Tibial nerve (tissue), 3 donors: ENCODE measurements around the gene SMC1B.

Source experiments
- POLR2A ChIP-seq, 2 donors: fragments of 450-650 bp; IDR thresholded peaks; one replicate each; pipeline ENCODE4 v1.6.1; 2017; ENCODE audit warnings: antibody characterized with exemption in 2 of 2, mild to moderate bottlenecking in 2 of 2, moderate library complexity in 2 of 2
- TF ChIP-seq, protein P1 (sequence below), 5 experiments: fragments of 200-600 bp in 3 of 5; fragments of 450-650 bp in 2 of 5; sonication (generic) in 3 of 5; IDR thresholded peaks; one replicate each; pipeline ENCODE4 v1.5.1; 2016 to 2019; ENCODE audit warnings: antibody characterized with exemption in 5 of 5, mild to moderate bottlenecking in 3 of 5, moderate library complexity in 2 of 5

DNA sequence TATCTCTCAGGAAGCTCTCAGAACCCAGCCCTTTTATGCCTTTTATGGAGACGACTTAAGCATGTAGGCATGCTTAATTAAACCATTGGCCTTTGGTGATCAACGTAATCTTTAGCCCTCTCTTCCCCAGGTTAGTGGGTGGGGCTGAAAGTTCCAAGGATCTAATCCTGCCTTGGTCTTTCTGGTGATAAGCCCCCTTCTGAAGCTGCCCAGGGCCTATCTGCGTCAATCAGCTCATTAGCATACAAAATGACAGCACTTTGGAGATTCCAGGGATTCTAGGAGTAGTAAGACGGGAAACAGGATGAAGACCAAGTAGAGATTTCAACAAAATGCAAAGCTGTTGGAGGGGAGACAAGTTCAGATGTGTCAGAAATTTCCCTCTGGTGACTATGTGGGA, 100.5 kb downstream of the SMC1B start:
- TF ChIP-seq, protein P1, sequence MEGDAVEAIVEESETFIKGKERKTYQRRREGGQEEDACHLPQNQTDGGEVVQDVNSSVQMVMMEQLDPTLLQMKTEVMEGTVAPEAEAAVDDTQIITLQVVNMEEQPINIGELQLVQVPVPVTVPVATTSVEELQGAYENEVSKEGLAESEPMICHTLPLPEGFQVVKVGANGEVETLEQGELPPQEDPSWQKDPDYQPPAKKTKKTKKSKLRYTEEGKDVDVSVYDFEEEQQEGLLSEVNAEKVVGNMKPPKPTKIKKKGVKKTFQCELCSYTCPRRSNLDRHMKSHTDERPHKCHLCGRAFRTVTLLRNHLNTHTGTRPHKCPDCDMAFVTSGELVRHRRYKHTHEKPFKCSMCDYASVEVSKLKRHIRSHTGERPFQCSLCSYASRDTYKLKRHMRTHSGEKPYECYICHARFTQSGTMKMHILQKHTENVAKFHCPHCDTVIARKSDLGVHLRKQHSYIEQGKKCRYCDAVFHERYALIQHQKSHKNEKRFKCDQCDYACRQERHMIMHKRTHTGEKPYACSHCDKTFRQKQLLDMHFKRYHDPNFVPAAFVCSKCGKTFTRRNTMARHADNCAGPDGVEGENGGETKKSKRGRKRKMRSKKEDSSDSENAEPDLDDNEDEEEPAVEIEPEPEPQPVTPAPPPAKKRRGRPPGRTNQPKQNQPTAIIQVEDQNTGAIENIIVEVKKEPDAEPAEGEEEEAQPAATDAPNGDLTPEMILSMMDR (IDR thresholded peaks at IDR 0.05): no peak
- no peak for TF ChIP-seq POLR2A (IDR thresholded peaks at IDR 0.05)
